ENCODE data around the gene KCNIP4. TPM values are rescaled to one million over a fixed set of nuclear protein-coding genes. Genes with fewer than 3 reads are reported as not detected.

The KCNIP4 gene
- total and polyA plus RNA-seq, 2 donors (not counting 1 experiment from before 2014, with no cell fraction given), result not detected

DNA sequence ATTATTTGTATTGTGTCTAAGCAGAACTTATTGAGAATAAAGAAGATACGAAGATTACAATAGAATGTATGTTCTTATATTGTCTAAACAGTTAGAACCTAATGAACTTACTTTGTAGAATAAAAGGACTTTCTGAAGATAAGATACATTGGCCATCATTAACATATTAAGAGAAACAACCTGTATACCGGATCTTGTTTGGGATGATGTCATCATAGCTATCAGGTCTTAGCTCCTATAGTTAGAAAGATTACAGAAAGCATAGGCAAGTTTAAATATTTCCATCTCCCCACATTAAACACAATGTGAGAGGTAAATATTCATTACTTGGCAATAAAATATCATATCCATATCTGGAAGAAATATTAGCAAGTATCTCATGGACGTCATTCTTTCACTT lies 966.0 kb downstream of the KCNIP4 start:
- H3K9me3 Mint-ChIP-seq (ENCODE audit: insufficient read depth), result no peaks in the 10 kb centered on the region
- no CpG with 5 or more reads among the region's 3 CpGs for WGBS (ENCODE audit: insufficient coverage)

DNA sequence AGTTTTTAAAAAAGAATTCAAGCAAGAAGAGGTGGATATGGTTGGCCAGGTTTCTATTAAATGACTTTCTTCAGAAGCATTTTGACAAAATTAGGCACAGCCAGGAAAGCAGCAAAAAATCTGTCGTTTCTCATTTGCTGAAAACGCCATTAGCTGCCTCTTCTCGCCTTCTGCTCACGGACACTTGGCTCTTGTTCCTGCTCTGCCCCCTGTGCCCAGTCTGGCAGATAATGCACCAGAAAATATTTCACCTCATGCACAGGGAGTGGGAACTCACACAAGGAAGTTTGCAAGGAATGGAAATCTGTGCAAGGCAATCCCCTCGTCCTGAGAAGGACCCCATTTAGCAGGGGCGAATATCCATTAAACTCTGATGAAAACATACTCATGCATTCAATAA lies 988.3 kb downstream of the KCNIP4 start:
- Histone ChIP-seq H3K27ac (ENCODE audit: low read length in 2 of 2) (no peak overlapping the region), H3K9me3 (ENCODE audit: control extremely low read depth in 1 of 3, control insufficient read depth in 2 of 3, insufficient read depth in 1 of 3, low read length in 2 of 3) (peaks cover 0 to 1% (median 0%) of the 10 kb centered on the region in 3 donors), H3K9ac (ENCODE audit: low read length) (no peak overlapping the region), H2AFZ (ENCODE audit: insufficient read depth, low read depth, low read length, poor library complexity, severe bottlenecking) (no peak overlapping the region), H3K36me3 (replicated peaks in 1 of 2; ENCODE audit: control extremely low read depth in 1 of 2, control insufficient read depth in 1 of 2, extremely low read depth in 1 of 2, insufficient read depth in 2 of 2, low read length in 1 of 2) (no peaks in the 10 kb centered on the region), H4K20me1 (ENCODE audit: control insufficient read depth, insufficient read depth, low read length, poor library complexity, severe bottlenecking) (no peaks in the 10 kb centered on the region), H3K4me3 (ENCODE audit: control extremely low read depth in 1 of 5, extremely low read depth in 1 of 5, insufficient read depth in 1 of 5, low read depth in 2 of 5, low read length in 4 of 5) (no peak overlapping the region), H3K4me1 (ENCODE audit: control insufficient read depth in 2 of 2, insufficient read depth in 2 of 2, low read length in 2 of 2) (no peaks in the 10 kb centered on the region), H3K79me2 (ENCODE audit: control insufficient read depth, insufficient read depth, low read length) (no peaks in the 10 kb centered on the region), H3K4me2 (replicated peaks; ENCODE audit: low read depth, low read length, poor library complexity, severe bottlenecking) (no peak overlapping the region), H3K27me3 (replicated peaks in 1 of 4; ENCODE audit: control extremely low read depth in 1 of 4, control insufficient read depth in 3 of 4, insufficient read depth in 4 of 4, low read length in 3 of 4) (no peaks in the 10 kb centered on the region)
- Mint-ChIP-seq H3K4me3 (no peak overlapping the region), H3K27me3 (no peaks in the 10 kb centered on the region), H3K4me1 (no peaks in the 10 kb centered on the region), H3K27ac (no peak overlapping the region), H3K9me3 (ENCODE audit: insufficient read depth) (peaks cover 2% of the 10 kb centered on the region)
- ATAC-seq (ENCODE audit: low read depth) (no peak), DNase-seq (no peak)
- ChIA-PET CTCF (no interaction called here), POLR2A (no interaction called here)
- no peak for TF ChIP-seq EZH2 (IDR thresholded peaks at IDR 0.05; ENCODE audit: borderline replicate concordance, insufficient read depth, low read depth, low read length, poor library complexity, severe bottlenecking)
- TF ChIP-seq, protein P1, sequence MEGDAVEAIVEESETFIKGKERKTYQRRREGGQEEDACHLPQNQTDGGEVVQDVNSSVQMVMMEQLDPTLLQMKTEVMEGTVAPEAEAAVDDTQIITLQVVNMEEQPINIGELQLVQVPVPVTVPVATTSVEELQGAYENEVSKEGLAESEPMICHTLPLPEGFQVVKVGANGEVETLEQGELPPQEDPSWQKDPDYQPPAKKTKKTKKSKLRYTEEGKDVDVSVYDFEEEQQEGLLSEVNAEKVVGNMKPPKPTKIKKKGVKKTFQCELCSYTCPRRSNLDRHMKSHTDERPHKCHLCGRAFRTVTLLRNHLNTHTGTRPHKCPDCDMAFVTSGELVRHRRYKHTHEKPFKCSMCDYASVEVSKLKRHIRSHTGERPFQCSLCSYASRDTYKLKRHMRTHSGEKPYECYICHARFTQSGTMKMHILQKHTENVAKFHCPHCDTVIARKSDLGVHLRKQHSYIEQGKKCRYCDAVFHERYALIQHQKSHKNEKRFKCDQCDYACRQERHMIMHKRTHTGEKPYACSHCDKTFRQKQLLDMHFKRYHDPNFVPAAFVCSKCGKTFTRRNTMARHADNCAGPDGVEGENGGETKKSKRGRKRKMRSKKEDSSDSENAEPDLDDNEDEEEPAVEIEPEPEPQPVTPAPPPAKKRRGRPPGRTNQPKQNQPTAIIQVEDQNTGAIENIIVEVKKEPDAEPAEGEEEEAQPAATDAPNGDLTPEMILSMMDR (IDR thresholded peaks at IDR 0.05), result no peak
- WGBS (ENCODE audit: insufficient coverage), result 54% methylated on average over 4 of the region's 6 CpGs
- intact Hi-C loops (cut with micrococcal nuclease), result no loop called here

More for the DNA sequence above, 966.0 kb downstream of the KCNIP4 start:
- TF ChIP-seq EZH2 (IDR thresholded peaks at IDR 0.05; ENCODE audit: borderline replicate concordance, insufficient read depth, low read depth, low read length, poor library complexity, severe bottlenecking), result no peak
- TF ChIP-seq, protein P1 (IDR thresholded peaks at IDR 0.05), result no peak
- H4K20me1 ChIP-seq (ENCODE audit: control insufficient read depth, insufficient read depth, low read length, poor library complexity, severe bottlenecking), result no peaks in the 10 kb centered on the region
- DNase-seq (no peak), ATAC-seq (ENCODE audit: low read depth) (no peak)
- no peak overlapping the region for H3K4me3 Mint-ChIP-seq
- H3K36me3 ChIP-seq (replicated peaks in 1 of 2; ENCODE audit: control extremely low read depth in 1 of 2, control insufficient read depth in 1 of 2, extremely low read depth in 1 of 2, insufficient read depth in 2 of 2, low read length in 1 of 2), result no peaks in the 10 kb centered on the region
- H3K27ac Mint-ChIP-seq, result no peak overlapping the region
- no peak overlapping the region for H3K4me3 ChIP-seq (ENCODE audit: control extremely low read depth in 1 of 5, extremely low read depth in 1 of 5, insufficient read depth in 1 of 5, low read depth in 2 of 5, low read length in 4 of 5)
- H3K4me2 ChIP-seq (replicated peaks; ENCODE audit: low read depth, low read length, poor library complexity, severe bottlenecking), result no peak overlapping the region
- no peaks in the 10 kb centered on the region for H3K27me3 Mint-ChIP-seq
- H3K4me1 Mint-ChIP-seq, result no peaks in the 10 kb centered on the region
- intact Hi-C loops (cut with micrococcal nuclease), result no loop called here
- POLR2A ChIA-PET, result no interaction called here
- no peaks in the 10 kb centered on the region for H3K4me1 ChIP-seq (ENCODE audit: control insufficient read depth in 2 of 2, insufficient read depth in 2 of 2, low read length in 2 of 2)
- H3K27ac ChIP-seq (ENCODE audit: low read length in 2 of 2), result no peak overlapping the region
- no peak overlapping the region for H2AFZ ChIP-seq (ENCODE audit: insufficient read depth, low read depth, low read length, poor library complexity, severe bottlenecking)
- H3K27me3 ChIP-seq (replicated peaks in 1 of 4; ENCODE audit: control extremely low read depth in 1 of 4, control insufficient read depth in 3 of 4, insufficient read depth in 4 of 4, low read length in 3 of 4), result no peaks in the 10 kb centered on the region
- H3K9ac ChIP-seq (ENCODE audit: low read length), result no peak overlapping the region
- CTCF ChIA-PET, result no interaction called here
- peaks cover 0 to 8% (median 0%) of the 10 kb centered on the region in 3 donors for H3K9me3 ChIP-seq (ENCODE audit: control extremely low read depth in 1 of 3, control insufficient read depth in 2 of 3, insufficient read depth in 1 of 3, low read length in 2 of 3)
- H3K79me2 ChIP-seq (ENCODE audit: control insufficient read depth, insufficient read depth, low read length), result no peaks in the 10 kb centered on the region
